ENCODE measurements around the gene PTPN23.

Gene PTPN23

DNA sequence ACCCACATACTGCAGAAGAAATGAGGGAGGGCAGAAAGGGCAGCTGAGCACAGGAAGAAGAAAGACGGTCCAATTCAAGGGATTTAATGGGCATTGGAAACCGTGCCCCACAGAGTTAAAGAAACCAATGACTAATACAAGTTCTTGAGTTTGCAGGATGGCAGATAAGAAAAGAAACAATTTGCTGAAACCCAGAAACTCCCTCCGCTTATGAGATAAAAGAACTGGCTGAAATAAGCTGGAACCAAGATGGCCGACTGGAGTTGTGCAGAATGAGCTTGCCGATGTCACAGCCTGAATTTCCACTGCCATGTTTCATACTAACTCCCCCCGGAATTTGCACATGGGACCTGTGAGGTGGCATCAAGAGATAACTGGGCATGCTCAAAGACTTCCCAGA is 47.8 kb downstream of the PTPN23 start:
- TF ChIP-seq CTCF (IDR thresholded peaks at IDR 0.05; ENCODE audit: low read depth, low read length, poor library complexity, severe bottlenecking) (no peak), EZH2phosphoT487 (IDR thresholded peaks at IDR 0.05; ENCODE audit: borderline replicate concordance, low read length) (no peak)
- no peaks in the 10 kb centered on the region for H4K20me1 ChIP-seq (ENCODE audit: control insufficient read depth, insufficient read depth, low read depth, low read length)

GRCh38 chr3:47429476-47430270 is 48.9 kb downstream of the PTPN23 start:
- H3K4me3 ChIP-seq (ENCODE audit: low read length), result no peak overlapping the region
- H4K20me1 ChIP-seq (ENCODE audit: control insufficient read depth, insufficient read depth, low read depth, low read length), result no peaks in the 10 kb centered on the region
- no peaks in the 10 kb centered on the region for H3K79me2 ChIP-seq (ENCODE audit: control insufficient read depth, low read length)
- no peaks in the 10 kb centered on the region for H3K27me3 ChIP-seq (ENCODE audit: control insufficient read depth, low read length)
- H3K36me3 ChIP-seq (ENCODE audit: control insufficient read depth, low read length), result peaks cover 52% of the 10 kb centered on the region
- no peak overlapping the region for H3K4me2 ChIP-seq (ENCODE audit: low read length)
- H3K4me1 ChIP-seq (ENCODE audit: control insufficient read depth, low read length), result no peaks in the 10 kb centered on the region
- TF ChIP-seq CTCF (IDR thresholded peaks at IDR 0.05; ENCODE audit: low read depth, low read length, poor library complexity, severe bottlenecking) (no peak), EZH2phosphoT487 (IDR thresholded peaks at IDR 0.05; ENCODE audit: borderline replicate concordance, low read length) (no peak)
- H3K9me2 ChIP-seq (replicated peaks; ENCODE audit: control insufficient read depth, low read length), result no peaks in the 10 kb centered on the region
- no peaks in the 10 kb centered on the region for H3K9me3 ChIP-seq (ENCODE audit: control insufficient read depth, insufficient read depth, low read length)
- no peaks in the 10 kb centered on the region for H3F3A ChIP-seq (ENCODE audit: control insufficient read depth, insufficient read depth)
- no peak overlapping the region for H3K27ac ChIP-seq (ENCODE audit: low read depth, low read length)

More for the DNA sequence above, 47.8 kb downstream of the PTPN23 start:
- H3K79me2 ChIP-seq (ENCODE audit: control insufficient read depth, low read length), result no peaks in the 10 kb centered on the region
- H3K4me2 ChIP-seq (ENCODE audit: low read length), result no peak overlapping the region
- H3K4me1 ChIP-seq (ENCODE audit: control insufficient read depth, low read length), result no peaks in the 10 kb centered on the region
- no peaks in the 10 kb centered on the region for H3F3A ChIP-seq (ENCODE audit: control insufficient read depth, insufficient read depth)
- peaks cover 50% of the 10 kb centered on the region for H3K36me3 ChIP-seq (ENCODE audit: control insufficient read depth, low read length)
- no peaks in the 10 kb centered on the region for H3K9me3 ChIP-seq (ENCODE audit: control insufficient read depth, insufficient read depth, low read length)
- no peaks in the 10 kb centered on the region for H3K9me2 ChIP-seq (replicated peaks; ENCODE audit: control insufficient read depth, low read length)
- H3K4me3 ChIP-seq (ENCODE audit: low read length), result no peak overlapping the region
- H3K27me3 ChIP-seq (ENCODE audit: control insufficient read depth, low read length), result no peaks in the 10 kb centered on the region
- no peak overlapping the region for H3K27ac ChIP-seq (ENCODE audit: low read depth, low read length)

GRCh38 chr3:47430606-47431005 is 49.8 kb downstream of the PTPN23 start:
- Histone ChIP-seq H3K4me3 (ENCODE audit: low read length) (no peak overlapping the region), H4K20me1 (ENCODE audit: control insufficient read depth, insufficient read depth, low read depth, low read length) (no peaks in the 10 kb centered on the region), H3K79me2 (ENCODE audit: control insufficient read depth, low read length) (no peaks in the 10 kb centered on the region), H3K9me2 (replicated peaks; ENCODE audit: control insufficient read depth, low read length) (no peaks in the 10 kb centered on the region), H3K9me3 (ENCODE audit: control insufficient read depth, insufficient read depth, low read length) (no peaks in the 10 kb centered on the region), H3F3A (ENCODE audit: control insufficient read depth, insufficient read depth) (no peaks in the 10 kb centered on the region), H3K36me3 (ENCODE audit: control insufficient read depth, low read length) (peaks cover 56% of the 10 kb centered on the region), H3K27me3 (ENCODE audit: control insufficient read depth, low read length) (no peaks in the 10 kb centered on the region), H3K27ac (ENCODE audit: low read depth, low read length) (no peak overlapping the region), H3K4me1 (ENCODE audit: control insufficient read depth, low read length) (no peaks in the 10 kb centered on the region), H3K4me2 (ENCODE audit: low read length) (no peak overlapping the region)
- TF ChIP-seq EZH2phosphoT487 (IDR thresholded peaks at IDR 0.05; ENCODE audit: borderline replicate concordance, low read length) (no peak), CTCF (IDR thresholded peaks at IDR 0.05; ENCODE audit: low read depth, low read length, poor library complexity, severe bottlenecking) (peak; percentile 14)
